K562 (cell line): Measurements from ENCODE around the gene ENTR1. TPM values are rescaled to one million over a fixed set of nuclear protein-coding genes. Genes with fewer than 3 reads are reported as not detected.

ENCODE experiments used
- DDX20 ChIP-seq: fragments of 450-650 bp; IDR thresholded peaks from 2 replicates; pipeline ENCODE4 v1.6.1; 2016; ENCODE audit warnings: missing genetic modification characterization, low read depth, mild to moderate bottlenecking, missing compliant biosample characterization, moderate library complexity
- ETS1 ChIP-seq: conservative IDR thresholded peaks from 2 replicates; pipeline ENCODE4 v1.6.1; 2011; ENCODE audit warnings: low read depth, mild to moderate bottlenecking, low read length; ENCODE audit not compliant: control insufficient read depth
- GATA2 ChIP-seq: sonication (generic); formaldehyde crosslinking; IDR thresholded peaks from 2 replicates; pipeline ENCODE4 v1.4.0; 2020; ENCODE audit warnings: mild to moderate bottlenecking, missing genetic modification reagents
- GMEB1 ChIP-seq: fragments of 250-450 bp; sonication (Bioruptor Pico); IDR thresholded peaks from 2 replicates; pipeline ENCODE4 v1.4.0; 2020; ENCODE audit warnings: mild to moderate bottlenecking
- KLF6 ChIP-seq: fragments of 250-450 bp; sonication (Bioruptor Pico); IDR thresholded peaks from 2 replicates; pipeline ENCODE4 v1.4.0; 2020; ENCODE audit warnings: mild to moderate bottlenecking, moderate library complexity, borderline replicate concordance
- NONO ChIP-seq, 2 experiments: fragments of 200-400 bp in 1 of 2; fragments of 450-650 bp in 1 of 2; formaldehyde crosslinking in 1 of 2; IDR thresholded peaks; 2 replicates each; pipeline ENCODE4 v1.6.1; 2017; ENCODE audit warnings: low read depth in 2 of 2, mild to moderate bottlenecking in 2 of 2, moderate library complexity in 2 of 2, low read length in 1 of 2
- SRSF1 ChIP-seq: fragments of 200-400 bp; formaldehyde crosslinking; IDR thresholded peaks from 2 replicates; pipeline ENCODE4 v1.6.1; 2017; ENCODE audit warnings: mild to moderate bottlenecking, low read depth, low read length, moderate library complexity
- ZNF280A ChIP-seq: fragments of 450-650 bp; IDR thresholded peaks from 2 replicates; pipeline ENCODE4 v1.6.1; 2018; ENCODE audit warnings: mild to moderate bottlenecking, low read depth; ENCODE audit not compliant: partially characterized antibody
- polyA plus RNA-seq, 8 experiments: library from polyadenylated mRNA; depleted of rRNA in 4 of 8; stranded (reverse) in 5 of 8; unstranded in 3 of 8; fragments of >200 nt; fragmentation: Nextera tagmentation in 2 of 8; fragmentation: Illumina TruSeq in 1 of 8; extraction: Ambion mirVana in 2 of 8; extraction: Trizol in 1 of 8; gene quantifications; 2 replicates each; pipeline versions ENCODE4 v1.2.1 to v1.2.3, GENCODE V29; 2011 to 2014; ENCODE audit warnings: inconsistent platforms in 1 of 8, missing spikeins in 1 of 8
- total RNA-seq, 7 experiments: library from RNA; depleted of rRNA in 6 of 7; stranded (reverse); fragments of >200 nt in 6 of 7; fragmentation: Illumina TruSeq in 2 of 7; extraction: Trizol in 2 of 7; gene quantifications; 2 replicates each; pipeline versions ENCODE4 v1.2.1 to v1.2.3, GENCODE V29; 2011 to 2021; ENCODE audit warnings: low replicate concordance in 1 of 7

The ENTR1 gene
- total and polyA plus RNA-seq, 9 of the 15 experiments (the other 6 are each of a cell fraction or from before 2014, with no cell fraction given), result 6.7 to 106 (median 72.6) TPM

- TF ChIP-seq GMEB1 (CRISPR knock-in tag) (no peak), SRSF1 (no peak), KLF6 (CRISPR knock-in tag) (no peak), DDX20 (tag) (no peak), NONO (IDR thresholded peaks at IDR 0.05; ENCODE audit: low read depth in 2 of 2, low read length in 1 of 2) (no peak), ETS1 (no peak), GATA2 (CRISPR knock-in tag) (no peak), ZNF280A (no peak)
Measured at GRCh38 chr9:136372006-136372405, 38.4 kb downstream of the ENTR1 start (continued).
